ENCODE measurements around the gene SYNPO2.
"Not testable (repeated sequence)": the region's sequence is repeated elsewhere in the genome, so short reads cannot be mapped to it uniquely, and the experiment has no call there.

Gene SYNPO2

GRCh38 chr4:118888666-118889311 lies at the start of gene SYNPO2:
TSS of gene SYNPO2 (plus strand) at chr4:118888854. CDS start at chr4:118889037, 183 bp downstream.
- DNase-seq: no peak

- no peak for DNase-seq
Measured at GRCh38 chr4:118839221-118839927, 49.3 kb upstream of the SYNPO2 start.

GRCh38 chr4:118842055-118842454 lies 46.6 kb upstream of the SYNPO2 start:
- DNase-seq: no peak

- DNase-seq: no peak
Measured at GRCh38 chr4:118843237-118843636, 45.4 kb upstream of the SYNPO2 start.

GRCh38 chr4:118845552-118846050 lies 43.1 kb upstream of the SYNPO2 start:
- DNase-seq: no peak

- no peak for DNase-seq
Measured at GRCh38 chr4:118846979-118847378, 41.7 kb upstream of the SYNPO2 start.

GRCh38 chr4:118848242-118848641 lies 40.4 kb upstream of the SYNPO2 start:
- DNase-seq: no peak

GRCh38 chr4:118848901-118849300 lies 39.8 kb upstream of the SYNPO2 start:
- DNase-seq: no peak

- no peak for DNase-seq
Measured at GRCh38 chr4:118849867-118850487, 38.7 kb upstream of the SYNPO2 start.

- no peak for DNase-seq
Measured at GRCh38 chr4:118850488-118851173, 38.0 kb upstream of the SYNPO2 start.

- DNase-seq: no peak
Measured at GRCh38 chr4:118857760-118858159, 30.9 kb upstream of the SYNPO2 start.

GRCh38 chr4:118858779-118859178 lies 29.9 kb upstream of the SYNPO2 start:
- no peak for DNase-seq

- DNase-seq: no peak
Measured at GRCh38 chr4:118865091-118865708, 23.5 kb upstream of the SYNPO2 start.

- DNase-seq: no peak
Measured at GRCh38 chr4:118866442-118866841, 22.2 kb upstream of the SYNPO2 start.

- no peak for DNase-seq
Measured at GRCh38 chr4:118867311-118868067, 21.2 kb upstream of the SYNPO2 start.

- no peak for DNase-seq
Measured at GRCh38 chr4:118869808-118870342, 18.8 kb upstream of the SYNPO2 start.

- no peak for DNase-seq
Measured at GRCh38 chr4:118872181-118872580, 16.5 kb upstream of the SYNPO2 start.

GRCh38 chr4:118877797-118878196 lies 10.9 kb upstream of the SYNPO2 start:
- DNase-seq: no peak

GRCh38 chr4:118878507-118878906 lies 10.1 kb upstream of the SYNPO2 start:
- not testable (repeated sequence) for DNase-seq

GRCh38 chr4:118879409-118879808 lies 9.2 kb upstream of the SYNPO2 start:
- no peak for DNase-seq

GRCh38 chr4:118881512-118882146 lies 7.0 kb upstream of the SYNPO2 start:
- no peak for DNase-seq

All from GF-D8 (cell line).